GM23248 (cell line): ENCODE results near the gene RNF130. TPM values are rescaled to one million over a fixed set of nuclear protein-coding genes. Genes with fewer than 3 reads are reported as not detected.
"Not testable (repeated sequence)": the region's sequence is repeated elsewhere in the genome, so short reads cannot be mapped to it uniquely, and the experiment has no call there.

Experiments
- DNase-seq: peaks from one replicate; pipeline ENCODE4 v3.0.0-alpha.2; 2015
- H2AFZ ChIP-seq: fragments of 200-600 bp; sonication (generic); 2 replicates; pipeline ENCODE4 v1.6.1; 2016; ENCODE audit warnings: antibody characterized with exemption
- H3F3A ChIP-seq: fragments of 200-600 bp; sonication (generic); 2 replicates; pipeline ENCODE4 v1.6.1; 2016; ENCODE audit warnings: mild to moderate bottlenecking, antibody characterized with exemption, mixed run types; ENCODE audit not compliant: insufficient read depth
- H3K27ac ChIP-seq: fragments of 200-600 bp; sonication (generic); 2 replicates; pipeline ENCODE4 v1.5.1; 2016; ENCODE audit warnings: mild to moderate bottlenecking
- H3K27me3 ChIP-seq: fragments of 200-600 bp; sonication (generic); replicated peaks from 2 replicates; pipeline ENCODE4 v1.6.1; 2016; ENCODE audit warnings: mild to moderate bottlenecking; ENCODE audit not compliant: insufficient read depth
- H3K36me3 ChIP-seq: fragments of 200-600 bp; sonication (generic); 2 replicates; pipeline ENCODE4 v1.6.1; 2016; ENCODE audit warnings: low read depth, mild to moderate bottlenecking
- H3K4me1 ChIP-seq: fragments of 200-600 bp; sonication (generic); 2 replicates; pipeline ENCODE4 v1.6.1; 2016; ENCODE audit warnings: mild to moderate bottlenecking; ENCODE audit not compliant: insufficient read depth
- H3K4me2 ChIP-seq: fragments of 200-600 bp; sonication (generic); one replicate; pipeline ENCODE4 v1.6.1; 2016; ENCODE audit warnings: mild to moderate bottlenecking; ENCODE audit not compliant: unreplicated experiment
- H3K4me3 ChIP-seq: fragments of 200-600 bp; sonication (generic); 2 replicates; pipeline ENCODE4 v1.5.1; 2016; ENCODE audit warnings: mild to moderate bottlenecking
- H3K79me2 ChIP-seq: fragments of 200-600 bp; sonication (generic); 2 replicates; pipeline ENCODE4 v1.6.1; 2016; ENCODE audit warnings: mild to moderate bottlenecking; ENCODE audit not compliant: insufficient read depth
- H3K9ac ChIP-seq: fragments of 200-600 bp; sonication (generic); 2 replicates; pipeline ENCODE4 v1.6.1; 2016; ENCODE audit warnings: mild to moderate bottlenecking
- H3K9me2 ChIP-seq: fragments of 200-600 bp; sonication (generic); 2 replicates; pipeline ENCODE4 v1.6.1; 2016; ENCODE audit warnings: mixed run types, mild to moderate bottlenecking, moderate library complexity; ENCODE audit not compliant: insufficient read depth
- H3K9me3 ChIP-seq: fragments of 200-600 bp; sonication (generic); one replicate; pipeline ENCODE4 v1.6.1; 2017; ENCODE audit warnings: low read depth
- H4K20me1 ChIP-seq: fragments of 200-600 bp; sonication (generic); 2 replicates; pipeline ENCODE4 v1.6.0; 2016; ENCODE audit not compliant: insufficient read depth
- EZH2 ChIP-seq: fragments of 200-600 bp; sonication (generic); IDR thresholded peaks from 2 replicates; pipeline ENCODE4 v1.6.1; 2018; ENCODE audit warnings: antibody characterized with exemption, mild to moderate bottlenecking; ENCODE audit not compliant: insufficient read depth, poor library complexity, severe bottlenecking
- EZH2phosphoT487 ChIP-seq: fragments of 200-600 bp; sonication (generic); IDR thresholded peaks from 2 replicates; pipeline ENCODE4 v1.6.1; 2018; ENCODE audit warnings: antibody characterized with exemption, moderate library complexity, mild to moderate bottlenecking, low read depth; ENCODE audit not compliant: insufficient read depth
- WGBS, 2 experiments: methylation state at CpG; one replicate each; pipeline ENCODE4 v1.1.6; 2015 to 2017; ENCODE audit warnings: low lambda C conversion rate in 2 of 2, low coverage in 1 of 2; ENCODE audit errors: missing lambda C conversion rate in 2 of 2; 5-methylcytosine and 5-hydroxymethylcytosine counted together
- in situ Hi-C: fragments of 300-500 bp; cut with MboI; formaldehyde crosslinking; loops from 2 replicates; pipeline ENCODE4 v1.15.0; 2020
- polyA plus RNA-seq: library from polyadenylated mRNA; unstranded; fragments of >200 nt; fragmentation: Nextera tagmentation; extraction: Ambion mirVana; gene quantifications from 2 replicates; pipeline ENCODE4 v1.2.1, GENCODE V29; 2016
- total RNA-seq: library from RNA; depleted of rRNA; stranded (reverse); fragments of >200 nt; shearing (Covaris generic); gene quantifications from 2 replicates; pipeline ENCODE4 v1.2.3, GENCODE V29; 2014

Gene RNF130
- total and polyA plus RNA-seq, 2 experiments from 2014 or later: 27.3 to 49.8 TPM

DNA sequence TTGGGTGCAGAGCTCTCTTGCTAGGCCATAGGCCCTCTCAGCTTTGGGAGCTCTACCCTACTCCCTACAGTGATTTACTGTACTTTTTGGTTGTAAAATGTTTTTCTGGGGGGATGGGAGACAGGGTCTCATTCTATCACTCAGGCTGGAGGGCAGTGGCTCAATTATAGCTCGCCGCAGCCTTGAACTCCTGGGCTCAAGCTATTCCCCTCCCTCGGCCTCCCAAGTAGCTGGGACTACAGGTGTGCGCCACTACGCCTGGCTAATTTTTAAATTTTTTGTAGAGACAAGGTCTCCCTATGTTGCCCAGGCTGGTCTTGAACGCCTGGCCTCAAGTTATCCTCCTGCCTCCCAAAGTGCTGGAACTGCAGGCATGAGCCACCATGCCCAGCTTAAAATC, 21.7 kb upstream of the RNF130 start:
- H3K4me3 ChIP-seq: no peak overlapping the region
- no peaks in the 10 kb centered on the region for H3K36me3 ChIP-seq
- no peaks in the 10 kb centered on the region for H3K4me1 ChIP-seq
- TF ChIP-seq EZH2: no peak
- no peak for TF ChIP-seq EZH2phosphoT487
- 79 to 85% methylated on average over 6 of the region's 6 CpGs for WGBS, 2 experiments
- H3K79me2 ChIP-seq: no peaks in the 10 kb centered on the region
- H3K9ac ChIP-seq: no peak overlapping the region
- H4K20me1 ChIP-seq: no peaks in the 10 kb centered on the region
- no peaks in the 10 kb centered on the region for H3K9me3 ChIP-seq
- H2AFZ ChIP-seq: no peak overlapping the region
- H3K4me2 ChIP-seq: no peak overlapping the region
- H3K9me2 ChIP-seq: no peaks in the 10 kb centered on the region
- no peak for DNase-seq
- in situ Hi-C loops: no loop called here
- H3K27ac ChIP-seq: no peak overlapping the region
- H3K27me3 ChIP-seq: peaks cover 4% of the 10 kb centered on the region
- H3F3A ChIP-seq: no peaks in the 10 kb centered on the region

DNA sequence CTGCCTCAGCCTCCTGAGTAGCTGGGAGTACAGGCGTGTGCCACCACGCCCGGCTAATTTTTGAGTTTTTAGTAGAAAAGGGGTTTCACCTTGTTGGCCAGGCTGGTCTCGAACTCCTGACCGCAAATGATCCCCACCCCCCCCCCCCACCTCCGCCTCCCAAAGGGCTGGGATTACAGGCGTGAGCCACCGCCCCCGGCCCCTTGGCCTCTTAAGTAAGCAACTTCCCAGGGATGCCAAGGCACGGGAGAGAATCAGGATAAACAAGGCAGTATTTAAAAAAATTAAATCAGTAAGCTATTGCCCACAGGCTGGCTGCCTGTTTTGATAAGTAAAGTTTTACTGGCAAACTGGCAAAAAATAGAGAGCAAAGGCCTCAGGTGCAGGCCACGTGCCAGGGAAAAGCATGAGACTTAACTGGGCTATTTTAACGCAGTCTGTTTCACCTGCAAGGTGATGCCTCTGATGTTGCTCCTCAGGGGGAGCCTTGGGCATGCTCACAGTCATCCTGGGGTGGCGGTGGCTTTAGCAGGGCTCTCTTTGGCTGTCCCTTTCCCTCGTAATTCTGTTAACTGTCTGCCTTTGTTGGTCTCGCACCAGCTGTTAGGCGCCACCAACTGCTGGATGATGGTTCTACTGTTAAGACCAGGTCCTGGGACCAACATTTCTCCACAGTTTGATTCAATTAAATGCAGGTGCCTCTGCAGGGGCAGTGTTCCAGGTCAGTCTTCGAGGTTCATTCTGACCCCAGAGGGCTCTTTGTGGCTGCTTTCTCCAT, 19.4 kb upstream of the RNF130 start:
- TF ChIP-seq EZH2phosphoT487 (no peak), EZH2 (no peak)
- peaks cover 4% of the 10 kb centered on the region for H3K27me3 ChIP-seq
- H3F3A ChIP-seq: no peaks in the 10 kb centered on the region
- no peaks in the 10 kb centered on the region for H3K4me1 ChIP-seq
- H3K9ac ChIP-seq: peak overlapping the region; percentile 85
- no peaks in the 10 kb centered on the region for H3K9me2 ChIP-seq
- H3K36me3 ChIP-seq: no peaks in the 10 kb centered on the region
- DNase-seq: peak; percentile 56
- in situ Hi-C loops: no loop called here
- peak overlapping the region; percentile 81 for H3K4me3 ChIP-seq
- no peaks in the 10 kb centered on the region for H4K20me1 ChIP-seq
- 15 to 18% methylated on average over 12 to 17 of the region's 17 CpGs for WGBS, 2 experiments
- H3K9me3 ChIP-seq: no peaks in the 10 kb centered on the region
- H3K79me2 ChIP-seq: no peaks in the 10 kb centered on the region
- H3K27ac ChIP-seq: no peak overlapping the region
- H2AFZ ChIP-seq: peak overlapping the region; percentile 98
- peak overlapping the region; percentile 97 for H3K4me2 ChIP-seq

DNA sequence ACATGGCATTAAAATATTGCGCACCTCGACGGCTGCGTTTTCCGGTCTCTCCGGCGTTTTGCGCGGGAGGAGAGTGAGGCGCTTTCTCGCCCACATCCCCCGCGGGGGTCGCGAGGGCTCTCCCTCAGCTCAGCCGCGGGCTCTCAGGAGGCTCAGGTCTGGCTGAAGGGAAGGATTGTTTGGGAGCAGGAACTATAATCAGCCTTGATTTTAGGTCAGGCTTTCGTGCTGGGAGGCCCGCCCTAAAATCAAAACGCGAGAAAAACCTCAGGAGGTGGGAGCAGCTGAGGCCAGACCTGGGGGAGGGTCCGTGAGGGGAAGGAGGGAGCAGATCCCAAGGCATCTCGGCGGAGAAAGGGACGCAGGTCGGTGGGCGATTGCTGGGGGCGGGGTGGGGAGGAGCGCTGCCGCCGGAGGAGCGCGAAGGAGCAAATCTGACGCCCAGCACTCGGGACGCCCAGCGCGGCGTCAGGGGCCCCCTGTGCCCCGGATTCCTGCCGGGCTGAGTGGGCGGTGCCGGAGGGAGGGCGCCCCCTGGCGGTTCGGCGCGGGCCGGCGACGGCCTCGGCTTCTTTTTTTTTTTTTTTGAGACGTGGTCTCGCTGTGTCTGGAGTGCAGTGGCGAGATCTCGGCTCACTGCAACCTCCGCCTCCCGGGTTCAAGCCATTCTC, 18.7 kb upstream of the RNF130 start:
- in situ Hi-C loops: no loop called here
- Histone ChIP-seq H3K9ac (peak overlapping the region; percentile 85), H3K36me3 (no peaks in the 10 kb centered on the region), H3K9me3 (no peaks in the 10 kb centered on the region), H3F3A (no peaks in the 10 kb centered on the region), H3K4me1 (no peaks in the 10 kb centered on the region), H3K4me2 (peak overlapping the region; percentile 97), H3K9me2 (no peaks in the 10 kb centered on the region), H3K27me3 (peaks cover 4% of the 10 kb centered on the region), H4K20me1 (no peaks in the 10 kb centered on the region), H3K4me3 (peak overlapping the region; percentile 81), H3K27ac (peak overlapping the region; percentile 43; the same call in 1 of the 2 replicates), H2AFZ (peak overlapping the region; percentile 98), H3K79me2 (no peaks in the 10 kb centered on the region)
- peak; percentile 84 for DNase-seq
- TF ChIP-seq EZH2 (no peak), EZH2phosphoT487 (no peak)
- WGBS, 2 experiments: 4% methylated on average over 43 to 58 of the region's 58 CpGs

DNA sequence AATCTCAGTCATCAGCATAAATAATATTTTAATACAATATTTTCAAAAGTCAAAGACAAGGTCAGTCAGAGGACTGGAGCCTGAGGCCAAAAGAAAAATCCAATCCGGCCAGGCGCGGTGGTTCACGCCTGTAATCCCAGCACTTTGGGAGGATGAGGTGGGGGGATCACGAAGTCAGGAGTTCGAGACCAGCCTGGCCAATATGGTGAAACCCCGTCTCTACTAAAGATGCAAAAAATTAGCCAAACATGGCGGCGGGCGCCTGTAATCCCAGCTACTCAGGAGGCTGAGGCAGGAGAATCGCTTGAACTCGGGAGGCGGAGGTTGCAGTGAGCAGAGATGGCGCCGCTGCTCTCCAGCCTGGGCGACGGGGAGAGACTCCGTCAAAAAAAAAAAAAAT, 18.1 kb upstream of the RNF130 start:
- Histone ChIP-seq H3K4me2 (peak overlapping the region; percentile 97), H3K4me3 (peak overlapping the region; percentile 81), H3K9ac (peak overlapping the region; percentile 85), H2AFZ (peak overlapping the region; percentile 98)
- in situ Hi-C loops, H3K9me3 ChIP-seq, H3K27ac ChIP-seq, H3K36me3 ChIP-seq, H3K9me2 ChIP-seq, H3F3A ChIP-seq, H3K79me2 ChIP-seq, H3K4me1 ChIP-seq, H3K27me3 ChIP-seq, DNase-seq, H4K20me1 ChIP-seq: not testable (repeated sequence)
- WGBS, 2 experiments: 65 to 66% methylated on average over 18 of the region's 18 CpGs
